ENCODE results near the gene CTNNBIP1. TPM values are rescaled to one million over a fixed set of nuclear protein-coding genes. Genes with fewer than 3 reads are reported as not detected.

CTNNBIP1 gene
- total RNA-seq, 1 experiment from 2014 or later, result 31.3 TPM

DNA sequence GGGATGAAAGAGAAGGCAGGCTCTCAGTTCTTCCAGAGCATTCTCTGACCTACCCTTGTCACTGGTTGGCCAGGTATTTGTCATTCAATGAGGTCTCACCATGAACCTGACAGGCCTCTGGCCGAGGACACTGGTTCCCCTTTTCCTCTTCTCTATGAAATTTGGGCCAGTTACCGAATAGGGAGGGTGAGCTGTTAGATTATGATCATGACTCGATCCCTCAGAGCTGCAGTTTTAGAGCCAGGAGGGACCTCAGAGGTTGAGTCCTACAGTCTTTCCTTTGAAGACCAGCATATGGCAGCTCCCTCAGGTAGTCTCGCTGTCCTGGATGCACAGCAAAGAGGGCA lies 56.8 kb downstream of the CTNNBIP1 start:
- intact Hi-C loops (cut with micrococcal nuclease), result no loop called here
- RAD21 ChIA-PET (ENCODE audit: low non-redundant PET in 1 of 2, low total read pairs in 2 of 2, uncharacterized antibody in 2 of 2, unreplicated experiment in 2 of 2), result no interaction called here
- no peaks in the 10 kb centered on the region for H3K79me2 ChIP-seq (ENCODE audit: insufficient read depth, low read length)
- H2AFZ ChIP-seq (ENCODE audit: low read depth, low read length, poor library complexity, severe bottlenecking), result no peak overlapping the region
- BruUV-seq (replicated peaks), result no TSS peak
- H3K36me3 ChIP-seq (ENCODE audit: control insufficient read depth in 1 of 2, insufficient read depth in 2 of 2, low read length in 2 of 2), result no peaks in the 10 kb centered on the region
- no peaks in the 10 kb centered on the region for H4K20me1 ChIP-seq (ENCODE audit: insufficient read depth)
- H3K9me3 ChIP-seq (ENCODE audit: control insufficient read depth in 1 of 2, insufficient read depth in 1 of 2, low read depth in 1 of 2, low read length in 2 of 2), result peaks cover 0 to 7% of the 10 kb centered on the region in 2 experiments; a peak in 1 of 4 replicates
- POLR2A ChIA-PET, result no interaction called here
- DNase-seq (ENCODE audit: low read depth, low spot score), result no peak
- no peak overlapping the region for H3K4me2 ChIP-seq (ENCODE audit: low read length)
- no peak overlapping the region for H3K27ac ChIP-seq (ENCODE audit: low read depth, low read length)
- CTCF ChIA-PET, result no interaction called here
- no peak overlapping the region for H3K9ac ChIP-seq (ENCODE audit: low read length)
- no peak for ATAC-seq
- H3K9me2 ChIP-seq (ENCODE audit: insufficient read depth), result no peaks in the 10 kb centered on the region
- no peaks in the 10 kb centered on the region for H3K4me1 ChIP-seq (ENCODE audit: control insufficient read depth in 1 of 2, insufficient read depth in 2 of 2, low read length in 2 of 2)
- no peaks in the 10 kb centered on the region for H3K27me3 ChIP-seq (ENCODE audit: insufficient read depth, low read length)
- TF ChIP-seq ELF1 (IDR thresholded peaks at IDR 0.05; ENCODE audit: borderline replicate concordance, low read depth), result no peak
- no peak for TF ChIP-seq RAD21 (IDR thresholded peaks at IDR 0.05; ENCODE audit: low read depth)
- TF ChIP-seq JUND (IDR thresholded peaks at IDR 0.05), result no peak
- no peak for TF ChIP-seq EZH2phosphoT487 (IDR thresholded peaks at IDR 0.05; ENCODE audit: borderline replicate concordance)
- no peak for TF ChIP-seq YY1 (IDR thresholded peaks at IDR 0.05; ENCODE audit: extremely low read depth, insufficient replicate concordance, low read depth, low read length)
- TF ChIP-seq MAX (IDR thresholded peaks at IDR 0.05), result no peak
- TF ChIP-seq EZH2 (IDR thresholded peaks at IDR 0.05), result no peak
- TF ChIP-seq REST (IDR thresholded peaks at IDR 0.05; ENCODE audit: low read depth), result no peak
- TF ChIP-seq CBX3 (IDR thresholded peaks at IDR 0.05; ENCODE audit: low read depth), result no peak
- TF ChIP-seq SIN3A (IDR thresholded peaks at IDR 0.05; ENCODE audit: low read depth), result no peak
- no peak overlapping the region for H3K4me3 ChIP-seq (replicated peaks in 1 of 2; ENCODE audit: low read depth in 1 of 2, low read length in 2 of 2)

All from HCT116 (cell line).